Measurements from ENCODE around the gene SLC2A11.

- no peak for TF ChIP-seq TAF1 (IDR thresholded peaks at IDR 0.05; ENCODE audit: low read depth)
- no peak for TF ChIP-seq EP300 (IDR thresholded peaks at IDR 0.05; ENCODE audit: borderline replicate concordance)
- no peak for TF ChIP-seq USF1 (IDR thresholded peaks at IDR 0.05)
- no peak for TF ChIP-seq RAD21 (IDR thresholded peaks at IDR 0.05; ENCODE audit: low read depth)
- no peak for TF ChIP-seq YY1 (IDR thresholded peaks at IDR 0.05; ENCODE audit: low read depth)
- no peak for TF ChIP-seq REST (IDR thresholded peaks at IDR 0.05; ENCODE audit: low read depth)
- no peak for TF ChIP-seq FOXM1 (IDR thresholded peaks at IDR 0.05; ENCODE audit: borderline replicate concordance, low read depth)
- TF ChIP-seq EGR1 (IDR thresholded peaks at IDR 0.05), result no peak
- no peak for TF ChIP-seq MAX (IDR thresholded peaks at IDR 0.05)
- no peak for TF ChIP-seq NFIC (IDR thresholded peaks at IDR 0.05)
Measured at GRCh38 chr22:23908587-23909205, 51.0 kb downstream of the SLC2A11 start.

Data from Ishikawa (cell line).